ENCODE data around the gene MAB21L3.

DNA sequence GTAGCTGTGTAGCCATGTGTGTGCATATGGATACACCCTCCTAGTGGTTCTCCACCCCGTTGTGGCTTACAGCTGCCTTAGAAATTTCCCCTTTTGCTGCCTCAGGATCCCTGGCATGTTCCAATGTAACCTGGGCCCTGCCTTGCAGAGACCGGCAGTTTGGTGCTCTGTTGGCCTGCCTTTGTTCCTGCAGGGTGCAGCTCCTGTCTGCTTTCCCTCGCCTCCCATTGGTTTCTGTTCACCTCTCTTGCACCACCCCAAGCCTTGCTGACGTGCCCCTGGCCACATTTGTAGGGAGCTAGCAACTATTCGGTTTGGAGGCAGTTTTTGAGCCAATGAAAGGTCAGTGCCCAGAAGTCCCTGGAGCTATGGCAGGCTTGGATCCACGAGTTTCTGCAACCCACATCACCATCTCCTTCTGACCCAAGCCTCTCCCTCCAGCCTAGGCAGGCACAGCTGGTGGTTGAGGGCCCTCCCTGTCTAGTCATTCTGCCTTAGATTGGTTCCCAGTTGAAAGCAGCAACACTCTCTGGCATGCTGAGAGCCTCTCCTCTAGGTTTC, 54.9 kb downstream of the MAB21L3 start:
- TF ChIP-seq, protein P1, sequence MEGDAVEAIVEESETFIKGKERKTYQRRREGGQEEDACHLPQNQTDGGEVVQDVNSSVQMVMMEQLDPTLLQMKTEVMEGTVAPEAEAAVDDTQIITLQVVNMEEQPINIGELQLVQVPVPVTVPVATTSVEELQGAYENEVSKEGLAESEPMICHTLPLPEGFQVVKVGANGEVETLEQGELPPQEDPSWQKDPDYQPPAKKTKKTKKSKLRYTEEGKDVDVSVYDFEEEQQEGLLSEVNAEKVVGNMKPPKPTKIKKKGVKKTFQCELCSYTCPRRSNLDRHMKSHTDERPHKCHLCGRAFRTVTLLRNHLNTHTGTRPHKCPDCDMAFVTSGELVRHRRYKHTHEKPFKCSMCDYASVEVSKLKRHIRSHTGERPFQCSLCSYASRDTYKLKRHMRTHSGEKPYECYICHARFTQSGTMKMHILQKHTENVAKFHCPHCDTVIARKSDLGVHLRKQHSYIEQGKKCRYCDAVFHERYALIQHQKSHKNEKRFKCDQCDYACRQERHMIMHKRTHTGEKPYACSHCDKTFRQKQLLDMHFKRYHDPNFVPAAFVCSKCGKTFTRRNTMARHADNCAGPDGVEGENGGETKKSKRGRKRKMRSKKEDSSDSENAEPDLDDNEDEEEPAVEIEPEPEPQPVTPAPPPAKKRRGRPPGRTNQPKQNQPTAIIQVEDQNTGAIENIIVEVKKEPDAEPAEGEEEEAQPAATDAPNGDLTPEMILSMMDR (IDR thresholded peaks at IDR 0.05), result no peak
- no peak for TF ChIP-seq POLR2AphosphoS5 (IDR thresholded peaks at IDR 0.05)
